AG04449 (cell line): ENCODE results near the gene CLCA1.

ENCODE experiments used
- CTCF ChIA-PET: fragments of 350-600 bp; formaldehyde crosslinking; extraction: SDS; loops from one replicate; lab custom pipeline; 2021; ENCODE audit warnings: antibody characterized with exemption; lab: Yijun Ruan, JAX
- POLR2A ChIA-PET: fragments of 400-600, 350-600 bp; formaldehyde crosslinking; extraction: SDS; loops from one replicate; lab custom pipeline; 2020; ENCODE audit warnings: antibody characterized with exemption, inconsistent platforms; lab: Yijun Ruan, JAX
- DNase-seq: peaks from one replicate; pipeline ENCODE4 v3.0.0-alpha.2; 2010; ENCODE audit warnings: low read depth, low spot score
- H3K4me3 ChIP-seq: 2 replicates; pipeline ENCODE4 v1.5.1; 2011; ENCODE audit warnings: low read depth, mild to moderate bottlenecking, control low read depth, low read length
- CTCF ChIP-seq: IDR thresholded peaks from one replicate; pipeline ENCODE4 v1.5.1; 2011; ENCODE audit warnings: mild to moderate bottlenecking, moderate library complexity, low read length, control low read depth, inconsistent platforms; ENCODE audit not compliant: insufficient read depth; ENCODE audit errors: missing control alignments

Gene CLCA1

GRCh38 chr1:86546787-86547221, 78.1 kb downstream of the CLCA1 start, which contains the start of gene CLCA4:
Gene CLCA4, plus strand, starts transcription at chr1:86547078. Its CDS starts 42 bp downstream, at chr1:86547120.
- POLR2A ChIA-PET, result no interaction called here
- no peak for TF ChIP-seq CTCF
- no peak within 1 kb of the TSS for H3K4me3 ChIP-seq
- no peak for DNase-seq
- CTCF ChIA-PET, result no interaction called here

DNA sequence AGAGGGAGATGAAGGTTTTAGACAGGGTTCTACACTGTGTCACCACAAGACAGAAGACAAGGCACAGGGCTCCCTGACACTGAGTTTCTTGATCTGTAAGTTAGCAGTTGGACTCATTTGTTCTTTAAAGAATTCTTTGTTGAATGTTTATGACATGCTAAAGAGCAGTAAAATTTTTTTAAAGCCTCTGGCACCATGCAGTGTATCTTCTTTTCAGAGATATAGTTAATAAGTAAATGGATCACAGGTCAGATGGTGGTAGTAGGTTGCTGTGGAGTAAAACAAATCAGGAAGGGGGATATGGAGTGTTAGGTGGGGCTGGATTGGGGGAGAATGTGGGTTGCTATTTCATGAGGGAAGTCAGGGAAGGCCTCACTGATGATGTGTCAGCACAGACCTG, 80.1 kb downstream of the CLCA1 start:
- no peak for DNase-seq
- ChIA-PET CTCF (no interaction called here), POLR2A (no interaction called here)
- H3K4me3 ChIP-seq, result no peak overlapping the region
- TF ChIP-seq CTCF, result no peak
